H1 (cell line): ENCODE measurements around the gene RETSAT.

Experiments used
- CBX5 ChIP-seq: fragments of 300-800, 300-1000 bp; sonication (generic); IDR thresholded peaks from 2 replicates; pipeline ENCODE4 v1.7.1; 2016; ENCODE audit warnings: antibody characterized with exemption, low read length, low read depth
- CEBPB ChIP-seq: IDR thresholded peaks from 2 replicates; pipeline ENCODE4 v1.6.1; 2012; ENCODE audit warnings: low read depth, low read length
- CREB1 ChIP-seq: IDR thresholded peaks from 2 replicates; pipeline ENCODE4 v1.6.1; 2012; ENCODE audit warnings: inconsistent platforms
- EGR1 ChIP-seq: IDR thresholded peaks from 2 replicates; pipeline ENCODE4 v1.6.1; 2011; ENCODE audit warnings: low read depth, low read length, borderline replicate concordance
- GABPA ChIP-seq: IDR thresholded peaks from 2 replicates; pipeline ENCODE4 v1.6.1; 2011; ENCODE audit warnings: mild to moderate bottlenecking, low read length, moderate library complexity, borderline replicate concordance; ENCODE audit not compliant: insufficient read depth
- JUN ChIP-seq: IDR thresholded peaks from 2 replicates; pipeline ENCODE4 v1.6.1; 2011; ENCODE audit warnings: low read depth, mild to moderate bottlenecking, improper control_type of control experiment, low read length
- KDM1A ChIP-seq: fragments of 200-600, 300-600 bp; sonication (generic); IDR thresholded peaks from 2 replicates; pipeline ENCODE4 v1.7.1; 2016; ENCODE audit warnings: mild to moderate bottlenecking, low read length, borderline replicate concordance
- NRF1 ChIP-seq: IDR thresholded peaks from 2 replicates; pipeline ENCODE4 v1.6.1; 2011; ENCODE audit warnings: mild to moderate bottlenecking, low read depth, low read length, improper control_type of control experiment
- POLR2A ChIP-seq, 2 experiments: IDR thresholded peaks; 1 replicate in 1 of 2; 2 replicates in 1 of 2; pipeline ENCODE4 v1.6.1; 2011; ENCODE audit warnings: low read depth in 2 of 2, low read length in 2 of 2, mild to moderate bottlenecking in 2 of 2; ENCODE audit errors: control extremely low read depth in 1 of 2
- POLR2AphosphoS5 ChIP-seq: IDR thresholded peaks from 2 replicates; pipeline ENCODE4 v1.6.1; 2011; ENCODE audit warnings: low read depth, low read length
- RFX5 ChIP-seq: IDR thresholded peaks from 2 replicates; pipeline ENCODE4 v1.6.1; 2011; ENCODE audit warnings: low read depth, low read length, improper control_type of control experiment, borderline replicate concordance
- SIN3A ChIP-seq, 2 experiments: IDR thresholded peaks in 1 of 2; conservative IDR thresholded peaks in 1 of 2; 2 replicates each; pipeline ENCODE4 v1.6.1; 2011 to 2012; ENCODE audit warnings: low read length in 2 of 2, improper control_type of control experiment in 1 of 2, low read depth in 1 of 2, mild to moderate bottlenecking in 1 of 2
- SRF ChIP-seq: IDR thresholded peaks from 2 replicates; pipeline ENCODE4 v1.6.1; 2011; ENCODE audit warnings: mild to moderate bottlenecking, low read depth, low read length, moderate library complexity
- TF ChIP-seq, protein P1 (sequence below), 3 experiments: IDR thresholded peaks; 1 replicate in 2 of 3; 2 replicates in 1 of 3; pipeline versions ENCODE4 v1.5.1 to v1.6.1; 2011; ENCODE audit warnings: low read length in 3 of 3, mild to moderate bottlenecking in 3 of 3, inconsistent platforms in 2 of 3, low read depth in 1 of 3, moderate library complexity in 1 of 3; ENCODE audit not compliant: insufficient read depth in 1 of 3; ENCODE audit errors: control extremely low read depth in 1 of 3

DNA sequence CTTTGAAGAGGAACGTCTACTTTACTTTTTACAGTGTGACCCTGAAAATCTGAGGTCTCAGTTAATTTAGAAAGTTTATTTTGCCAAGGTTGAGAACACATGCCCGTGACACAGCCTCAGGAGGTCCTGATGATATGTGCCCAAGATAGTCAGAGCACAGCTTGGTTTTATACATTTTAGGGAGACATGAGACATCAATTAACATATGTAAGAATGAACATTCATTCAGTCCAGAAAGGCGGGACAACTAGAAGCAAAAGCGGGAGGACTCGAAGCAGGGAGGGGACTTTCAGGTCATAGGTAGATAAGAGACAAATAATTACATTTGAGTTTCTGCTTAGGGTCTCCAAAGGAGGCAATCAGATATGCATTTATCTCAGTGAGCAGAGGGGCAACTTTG lies 23.9 kb upstream of the RETSAT start:
- TF ChIP-seq POLR2AphosphoS5 = no peak
- TF ChIP-seq, protein P1, sequence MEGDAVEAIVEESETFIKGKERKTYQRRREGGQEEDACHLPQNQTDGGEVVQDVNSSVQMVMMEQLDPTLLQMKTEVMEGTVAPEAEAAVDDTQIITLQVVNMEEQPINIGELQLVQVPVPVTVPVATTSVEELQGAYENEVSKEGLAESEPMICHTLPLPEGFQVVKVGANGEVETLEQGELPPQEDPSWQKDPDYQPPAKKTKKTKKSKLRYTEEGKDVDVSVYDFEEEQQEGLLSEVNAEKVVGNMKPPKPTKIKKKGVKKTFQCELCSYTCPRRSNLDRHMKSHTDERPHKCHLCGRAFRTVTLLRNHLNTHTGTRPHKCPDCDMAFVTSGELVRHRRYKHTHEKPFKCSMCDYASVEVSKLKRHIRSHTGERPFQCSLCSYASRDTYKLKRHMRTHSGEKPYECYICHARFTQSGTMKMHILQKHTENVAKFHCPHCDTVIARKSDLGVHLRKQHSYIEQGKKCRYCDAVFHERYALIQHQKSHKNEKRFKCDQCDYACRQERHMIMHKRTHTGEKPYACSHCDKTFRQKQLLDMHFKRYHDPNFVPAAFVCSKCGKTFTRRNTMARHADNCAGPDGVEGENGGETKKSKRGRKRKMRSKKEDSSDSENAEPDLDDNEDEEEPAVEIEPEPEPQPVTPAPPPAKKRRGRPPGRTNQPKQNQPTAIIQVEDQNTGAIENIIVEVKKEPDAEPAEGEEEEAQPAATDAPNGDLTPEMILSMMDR (IDR thresholded peaks at IDR 0.05; ENCODE audit: control extremely low read depth in 1 of 3, insufficient read depth in 1 of 3, low read depth in 1 of 3, low read length in 3 of 3) = no peak
- no peak for TF ChIP-seq RFX5
- TF ChIP-seq KDM1A = no peak
- no peak for TF ChIP-seq GABPA
- TF ChIP-seq EGR1 = no peak
- no peak for TF ChIP-seq POLR2A (IDR thresholded peaks at IDR 0.05; ENCODE audit: control extremely low read depth in 1 of 2, low read depth in 2 of 2, low read length in 2 of 2)
- no peak for TF ChIP-seq SIN3A (conservative IDR thresholded peaks at IDR 0.05 in 1 of 2, IDR thresholded peaks at IDR 0.05 in 1 of 2; ENCODE audit: low read depth in 1 of 2, low read length in 2 of 2)
- TF ChIP-seq NRF1 = no peak
- no peak for TF ChIP-seq CEBPB
- no peak for TF ChIP-seq CREB1
- TF ChIP-seq JUN = no peak
- TF ChIP-seq CBX5 = no peak
- TF ChIP-seq SRF = no peak
